Measurements from ENCODE around the gene KIF4A.

DNA sequence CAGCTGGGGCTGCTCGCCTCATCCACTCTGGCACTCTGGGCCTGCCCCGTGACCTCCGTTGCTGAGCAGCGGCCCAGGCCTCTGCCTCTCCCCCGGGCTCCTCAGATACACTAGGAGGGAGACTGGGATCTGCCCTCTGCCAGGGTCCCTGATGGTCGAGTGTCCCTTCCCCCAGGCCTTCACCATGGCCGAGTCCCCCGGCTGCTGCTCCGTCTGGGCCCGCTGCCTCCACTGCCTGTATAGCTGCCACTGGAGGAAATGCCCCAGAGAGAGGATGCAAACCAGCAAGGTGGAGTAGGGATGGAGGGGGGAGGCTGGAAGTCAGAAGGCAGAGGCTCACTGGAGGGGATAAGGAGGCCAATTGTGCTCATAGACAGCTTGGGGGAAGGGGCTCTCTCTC is 134.9 kb downstream of the KIF4A start:
- TF ChIP-seq, protein P1, sequence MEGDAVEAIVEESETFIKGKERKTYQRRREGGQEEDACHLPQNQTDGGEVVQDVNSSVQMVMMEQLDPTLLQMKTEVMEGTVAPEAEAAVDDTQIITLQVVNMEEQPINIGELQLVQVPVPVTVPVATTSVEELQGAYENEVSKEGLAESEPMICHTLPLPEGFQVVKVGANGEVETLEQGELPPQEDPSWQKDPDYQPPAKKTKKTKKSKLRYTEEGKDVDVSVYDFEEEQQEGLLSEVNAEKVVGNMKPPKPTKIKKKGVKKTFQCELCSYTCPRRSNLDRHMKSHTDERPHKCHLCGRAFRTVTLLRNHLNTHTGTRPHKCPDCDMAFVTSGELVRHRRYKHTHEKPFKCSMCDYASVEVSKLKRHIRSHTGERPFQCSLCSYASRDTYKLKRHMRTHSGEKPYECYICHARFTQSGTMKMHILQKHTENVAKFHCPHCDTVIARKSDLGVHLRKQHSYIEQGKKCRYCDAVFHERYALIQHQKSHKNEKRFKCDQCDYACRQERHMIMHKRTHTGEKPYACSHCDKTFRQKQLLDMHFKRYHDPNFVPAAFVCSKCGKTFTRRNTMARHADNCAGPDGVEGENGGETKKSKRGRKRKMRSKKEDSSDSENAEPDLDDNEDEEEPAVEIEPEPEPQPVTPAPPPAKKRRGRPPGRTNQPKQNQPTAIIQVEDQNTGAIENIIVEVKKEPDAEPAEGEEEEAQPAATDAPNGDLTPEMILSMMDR (IDR thresholded peaks at IDR 0.05), result no peak
- TF ChIP-seq POLR2A (IDR thresholded peaks at IDR 0.05), result no peak
- TF ChIP-seq POLR2AphosphoS5 (IDR thresholded peaks at IDR 0.05), result no peak

Measured in gastroesophageal sphincter (tissue), 3 donors.